IMR-90 (cell line): ENCODE results near the gene PLD3. TPM values are rescaled to one million over a fixed set of nuclear protein-coding genes. Genes with fewer than 3 reads are reported as not detected.

Source experiments
- ATAC-seq: fragments of 200-7000 bp; cut with Tn5 transposase; 2 replicates; pipeline ENCODE4 v1.9.1; 2020; ENCODE audit warnings: low read depth, mild to moderate bottlenecking, moderate library complexity
- BruUV-seq: library from RNA; stranded (reverse); fragments of 400-500 nt; replicated peaks from 2 replicates; lab custom pipeline; 2021; lab: Mats Ljungman, UMichigan
- CTCF ChIA-PET: fragments of 300-600 bp; formaldehyde crosslinking; extraction: SDS; loops from one replicate; lab custom pipeline; 2021; ENCODE audit warnings: antibody characterized with exemption; lab: Yijun Ruan, JAX
- POLR2A ChIA-PET: fragments of 300-600 bp; sonication (Branson Sonifier 250); formaldehyde crosslinking; loops from one replicate; lab custom pipeline; 2022; ENCODE audit warnings: antibody characterized with exemption; ENCODE audit not compliant: unreplicated experiment; lab: Charles Lee
- DNase-seq: peaks from one replicate; pipeline ENCODE4 v3.0.0; 2013
- H2AFZ ChIP-seq: replicated peaks from 2 replicates; pipeline ENCODE3; 2013; ENCODE audit warnings: low read length, mild to moderate bottlenecking; ENCODE audit not compliant: poor library complexity
- H2AK5ac ChIP-seq: 2 replicates; pipeline ENCODE4 v1.6.1; 2013; ENCODE audit warnings: low read depth, low read length, inconsistent platforms
- H2AK9ac ChIP-seq: replicated peaks from 2 replicates; pipeline ENCODE3; 2013; ENCODE audit warnings: mild to moderate bottlenecking, low read depth, low read length, moderate library complexity; ENCODE audit not compliant: poor library complexity
- H2BK120ac ChIP-seq: 2 replicates; pipeline ENCODE4 v1.6.1; 2013; ENCODE audit warnings: low read depth, low read length, inconsistent platforms
- H2BK15ac ChIP-seq: 3 replicates; pipeline ENCODE4 v1.6.1; 2013; ENCODE audit warnings: low read depth, low read length, inconsistent platforms
- H2BK20ac ChIP-seq: 2 replicates; pipeline ENCODE4 v1.6.1; 2013; ENCODE audit warnings: low read depth, mild to moderate bottlenecking, inconsistent platforms, low read length, moderate library complexity
- H2BK5ac ChIP-seq: 2 replicates; pipeline ENCODE4 v1.6.1; 2013; ENCODE audit warnings: mild to moderate bottlenecking, low read depth, low read length, inconsistent platforms; ENCODE audit not compliant: poor library complexity, severe bottlenecking
- H3K14ac ChIP-seq: replicated peaks from 2 replicates; pipeline ENCODE4 v1.6.1; 2013; ENCODE audit warnings: low read depth, low read length, inconsistent platforms
- H3K18ac ChIP-seq: 2 replicates; pipeline ENCODE4 v1.6.1; 2013; ENCODE audit warnings: low read depth, low read length, control low read depth
- H3K23ac ChIP-seq: 2 replicates; pipeline ENCODE4 v1.6.1; 2013; ENCODE audit warnings: low read depth, low read length, inconsistent platforms
- H3K27ac ChIP-seq: 2 replicates; pipeline ENCODE4 v1.5.1; 2013; ENCODE audit warnings: mild to moderate bottlenecking, control low read depth, low read length; ENCODE audit not compliant: insufficient read depth
- H3K27me3 ChIP-seq: 2 replicates; pipeline ENCODE4 v1.6.1; 2013; ENCODE audit warnings: low read length; ENCODE audit not compliant: control insufficient read depth, insufficient read depth
- H3K36me3 ChIP-seq: 2 replicates; pipeline ENCODE4 v1.6.1; 2013; ENCODE audit warnings: low read length, mixed read lengths; ENCODE audit not compliant: control insufficient read depth, insufficient read depth
- H3K4ac ChIP-seq: 2 replicates; pipeline ENCODE4 v1.6.1; 2013; ENCODE audit warnings: low read depth, low read length, inconsistent platforms
- H3K4me1 ChIP-seq: 2 replicates; pipeline ENCODE4 v1.6.1; 2013; ENCODE audit warnings: low read length, mixed read lengths; ENCODE audit not compliant: control insufficient read depth, insufficient read depth
- H3K4me2 ChIP-seq: 2 replicates; pipeline ENCODE4 v1.6.1; 2013; ENCODE audit warnings: low read depth, mild to moderate bottlenecking, control low read depth, low read length, moderate library complexity
- H3K4me3 ChIP-seq: 2 replicates; pipeline ENCODE4 v1.5.1; 2013; ENCODE audit warnings: low read depth, mild to moderate bottlenecking, control low read depth, low read length, moderate library complexity; ENCODE audit not compliant: insufficient read depth
- H3K56ac ChIP-seq: 2 replicates; pipeline ENCODE4 v1.6.1; 2013; ENCODE audit warnings: low read length, inconsistent platforms; ENCODE audit not compliant: insufficient read depth; ENCODE audit errors: extremely low read depth
- H3K79me1 ChIP-seq, 2 experiments: 2 replicates each; pipeline ENCODE4 v1.6.1; 2013; ENCODE audit warnings: low read length in 2 of 2, inconsistent platforms in 1 of 2, low read depth in 1 of 2
- H3K9ac ChIP-seq: 2 replicates; pipeline ENCODE4 v1.6.1; 2013; ENCODE audit warnings: low read depth, low read length, control low read depth
- H3K9me1 ChIP-seq: 2 replicates; pipeline ENCODE4 v1.6.1; 2013; ENCODE audit warnings: low read length, inconsistent platforms; ENCODE audit not compliant: insufficient read depth
- H3K9me3 ChIP-seq: 2 replicates; pipeline ENCODE4 v1.6.1; 2013; ENCODE audit warnings: low read length; ENCODE audit not compliant: control insufficient read depth, insufficient read depth
- H4K20me1 ChIP-seq: 2 replicates; pipeline ENCODE4 v1.6.1; 2013; ENCODE audit warnings: low read length, inconsistent platforms; ENCODE audit not compliant: insufficient read depth
- H4K5ac ChIP-seq: 2 replicates; pipeline ENCODE4 v1.6.1; 2013; ENCODE audit warnings: mild to moderate bottlenecking, low read depth, low read length, control low read depth
- H4K8ac ChIP-seq, 2 experiments: 2 replicates each; pipeline ENCODE4 v1.6.1; 2013; ENCODE audit warnings: low read depth in 2 of 2, low read length in 2 of 2, control low read depth in 1 of 2, inconsistent platforms in 1 of 2
- H4K91ac ChIP-seq: 2 replicates; pipeline ENCODE4 v1.6.1; 2013; ENCODE audit warnings: low read depth, low read length, inconsistent platforms; ENCODE audit not compliant: insufficient read depth
- BHLHE40 ChIP-seq: fragments of 150-350 bp; IDR thresholded peaks from 2 replicates; pipeline ENCODE4 v1.6.1; 2016; ENCODE audit warnings: mild to moderate bottlenecking, low read depth, low read length
- CEBPB ChIP-seq: IDR thresholded peaks from 2 replicates; pipeline ENCODE4 v1.6.1; 2012; ENCODE audit warnings: low read depth, low read length, improper control_type of control experiment
- CHD1 ChIP-seq: IDR thresholded peaks from 2 replicates; pipeline ENCODE4 v1.6.1; 2012; ENCODE audit warnings: low read depth, low read length, improper control_type of control experiment
- ELK1 ChIP-seq: fragments of 150-350 bp; IDR thresholded peaks from 2 replicates; pipeline ENCODE4 v1.6.1; 2016; ENCODE audit warnings: low read depth, mild to moderate bottlenecking, low read length, moderate library complexity, borderline replicate concordance
- FOS ChIP-seq: fragments of 150-350 bp; IDR thresholded peaks from 2 replicates; pipeline ENCODE4 v1.6.1; 2016; ENCODE audit warnings: low read depth, low read length
- MAFK ChIP-seq: IDR thresholded peaks from 2 replicates; pipeline ENCODE4 v1.6.1; 2012; ENCODE audit warnings: low read depth, low read length, improper control_type of control experiment
- MAZ ChIP-seq: IDR thresholded peaks from 2 replicates; pipeline ENCODE4 v1.6.1; 2012; ENCODE audit warnings: low read depth, mild to moderate bottlenecking, low read length, improper control_type of control experiment, moderate library complexity, borderline replicate concordance
- MXI1 ChIP-seq: IDR thresholded peaks from 2 replicates; pipeline ENCODE4 v1.6.1; 2012; ENCODE audit warnings: low read depth, mild to moderate bottlenecking, low read length, moderate library complexity, borderline replicate concordance
- NFE2L2 ChIP-seq: fragments of 150-350 bp; IDR thresholded peaks from 2 replicates; pipeline ENCODE4 v1.6.1; 2016; ENCODE audit warnings: low read depth, mild to moderate bottlenecking, low read length
- POLR2A ChIP-seq: IDR thresholded peaks from 2 replicates; pipeline ENCODE4 v1.6.1; 2012; ENCODE audit warnings: mild to moderate bottlenecking, low read depth, low read length
- RAD21 ChIP-seq: IDR thresholded peaks from 2 replicates; pipeline ENCODE4 v1.6.1; 2012; ENCODE audit warnings: low read length, improper control_type of control experiment
- RCOR1 ChIP-seq: IDR thresholded peaks from 2 replicates; pipeline ENCODE4 v1.6.1; 2012; ENCODE audit warnings: mild to moderate bottlenecking, low read length, improper control_type of control experiment; ENCODE audit not compliant: insufficient replicate concordance
- RFX5 ChIP-seq: IDR thresholded peaks from 2 replicates; pipeline ENCODE4 v1.8.0; 2012; ENCODE audit warnings: low read depth, mild to moderate bottlenecking, low read length, moderate library complexity
- SMC3 ChIP-seq: fragments of 150-350 bp; IDR thresholded peaks from 2 replicates; pipeline ENCODE4 v1.6.1; 2016; ENCODE audit warnings: low read depth, mild to moderate bottlenecking, antibody characterized with exemption, low read length, moderate library complexity
- USF2 ChIP-seq: fragments of 150-350 bp; IDR thresholded peaks from 2 replicates; pipeline ENCODE4 v1.6.1; 2017; ENCODE audit warnings: mild to moderate bottlenecking, antibody characterized with exemption, low read length, low read depth
- whole genome bisulfite sequencing, 2 experiments: methylation state at CpG; one replicate each; pipeline versions ENCODE4 v1.1.5 to v1.1.7; 2013; ENCODE audit warnings: missing lambda C conversion rate in 2 of 2; ENCODE audit not compliant: insufficient read length in 1 of 2; ENCODE audit errors: extremely low coverage in 2 of 2; 5-methylcytosine and 5-hydroxymethylcytosine counted together
- dilution Hi-C: fragments of 300-500 bp; cut with HindIII; formaldehyde crosslinking; loops from one replicate; pipeline ENCODE4 v1.14.3; 2018; ENCODE audit warnings: low sequenced_read_pairs; ENCODE audit not compliant: unreplicated experiment
- in situ Hi-C: fragments of 300-500 bp; cut with MboI; formaldehyde crosslinking; loops from 3 replicates; pipeline ENCODE4 v1.14.3; 2019; ENCODE audit warnings: low sequenced_read_pairs, inconsistent platforms, mixed read lengths
- intact Hi-C: fragments of 100-400 bp; cut with micrococcal nuclease; formaldehyde crosslinking; loops from 2 replicates; pipeline ENCODE4 v1.10.0; 2022
- polyA plus RNA-seq, 3 experiments: library from polyadenylated mRNA; depleted of rRNA; stranded (reverse); fragments of >200 nt; gene quantifications; 2 replicates each; pipeline ENCODE4 v1.2.3, GENCODE V29; 2012; ENCODE audit warnings: low replicate concordance in 1 of 3
- total RNA-seq: library from RNA; depleted of rRNA; stranded (reverse); fragments of >200 nt; gene quantifications from 2 replicates; pipeline ENCODE4 v1.2.3, GENCODE V29; 2012
- TF ChIP-seq, protein P1 (sequence below): conservative IDR thresholded peaks from 2 replicates; pipeline ENCODE4 v1.5.1; 2012; ENCODE audit warnings: mild to moderate bottlenecking, low read depth, low read length, improper control_type of control experiment

Gene PLD3
- total and polyA plus RNA-seq, 2 of the 4 experiments (the other 2 are of a cell fraction), result 117 to 665 TPM

GRCh38 chr19:40336601-40336900 lies 11.9 kb upstream of the PLD3 start:
- intact Hi-C loops (no loop called here), dilution Hi-C loops (no loop called here), in situ Hi-C loops (no loop called here)
- no peak overlapping the region for H4K5ac ChIP-seq
- H2BK5ac ChIP-seq, result no peak overlapping the region
- H3K9me1 ChIP-seq, result no peaks in the 10 kb centered on the region
- WGBS, 2 experiments, result 100% methylated on average over 1 of the region's 2 CpGs; no CpG with 5 or more reads in 1 of the 2 experiments
- H3K23ac ChIP-seq, result no peak overlapping the region
- DNase-seq (no peak), ATAC-seq (no peak)
- H3K36me3 ChIP-seq, result peaks cover 23% of the 10 kb centered on the region
- no TSS peak for BruUV-seq
- H3K27me3 ChIP-seq, result no peaks in the 10 kb centered on the region
- no peak overlapping the region for H3K18ac ChIP-seq
- no peak overlapping the region for H3K4me3 ChIP-seq
- H3K9me3 ChIP-seq, result no peaks in the 10 kb centered on the region
- H2AK9ac ChIP-seq, result no peak overlapping the region
- no peaks in the 10 kb centered on the region for H3K4me1 ChIP-seq
- H3K79me1 ChIP-seq, result peaks cover 5 to 34% of the 10 kb centered on the region in 2 experiments; a peak in 3 of 4 replicates
- no peak overlapping the region for H3K9ac ChIP-seq
- ChIA-PET CTCF (no interaction called here), POLR2A (no interaction called here)
- H2BK15ac ChIP-seq, result no peak overlapping the region
- H3K56ac ChIP-seq, result no peak overlapping the region
- peaks cover 9% of the 10 kb centered on the region; the same call in 1 of the 2 replicates for H4K20me1 ChIP-seq
- H2BK120ac ChIP-seq, result no peak overlapping the region
- H3K27ac ChIP-seq, result no peak overlapping the region
- H3K4me2 ChIP-seq, result no peak overlapping the region
- TF ChIP-seq NFE2L2 (no peak), RFX5 (no peak), CEBPB (no peak), MAZ (no peak), MXI1 (no peak), RCOR1 (no peak), BHLHE40 (no peak), CHD1 (no peak), POLR2A (no peak), USF2 (no peak), SMC3 (no peak), ELK1 (no peak), FOS (no peak), MAFK (no peak), RAD21 (no peak)
- TF ChIP-seq, protein P1, sequence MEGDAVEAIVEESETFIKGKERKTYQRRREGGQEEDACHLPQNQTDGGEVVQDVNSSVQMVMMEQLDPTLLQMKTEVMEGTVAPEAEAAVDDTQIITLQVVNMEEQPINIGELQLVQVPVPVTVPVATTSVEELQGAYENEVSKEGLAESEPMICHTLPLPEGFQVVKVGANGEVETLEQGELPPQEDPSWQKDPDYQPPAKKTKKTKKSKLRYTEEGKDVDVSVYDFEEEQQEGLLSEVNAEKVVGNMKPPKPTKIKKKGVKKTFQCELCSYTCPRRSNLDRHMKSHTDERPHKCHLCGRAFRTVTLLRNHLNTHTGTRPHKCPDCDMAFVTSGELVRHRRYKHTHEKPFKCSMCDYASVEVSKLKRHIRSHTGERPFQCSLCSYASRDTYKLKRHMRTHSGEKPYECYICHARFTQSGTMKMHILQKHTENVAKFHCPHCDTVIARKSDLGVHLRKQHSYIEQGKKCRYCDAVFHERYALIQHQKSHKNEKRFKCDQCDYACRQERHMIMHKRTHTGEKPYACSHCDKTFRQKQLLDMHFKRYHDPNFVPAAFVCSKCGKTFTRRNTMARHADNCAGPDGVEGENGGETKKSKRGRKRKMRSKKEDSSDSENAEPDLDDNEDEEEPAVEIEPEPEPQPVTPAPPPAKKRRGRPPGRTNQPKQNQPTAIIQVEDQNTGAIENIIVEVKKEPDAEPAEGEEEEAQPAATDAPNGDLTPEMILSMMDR, result no peak
- no peak overlapping the region for H2BK20ac ChIP-seq
- H4K8ac ChIP-seq, result no peak overlapping the region
- no peak overlapping the region for H2AK5ac ChIP-seq
- no peak overlapping the region for H2AFZ ChIP-seq
- no peak overlapping the region for H3K14ac ChIP-seq
- H3K4ac ChIP-seq, result no peak overlapping the region
- H4K91ac ChIP-seq, result no peak overlapping the region
